ENCODE measurements around the gene TBCK. TPM values are rescaled to one million over a fixed set of nuclear protein-coding genes. Genes with fewer than 3 reads are reported as not detected.

The TBCK gene
- total RNA-seq, 1 donor from 2014 or later: 28.1 TPM

DNA sequence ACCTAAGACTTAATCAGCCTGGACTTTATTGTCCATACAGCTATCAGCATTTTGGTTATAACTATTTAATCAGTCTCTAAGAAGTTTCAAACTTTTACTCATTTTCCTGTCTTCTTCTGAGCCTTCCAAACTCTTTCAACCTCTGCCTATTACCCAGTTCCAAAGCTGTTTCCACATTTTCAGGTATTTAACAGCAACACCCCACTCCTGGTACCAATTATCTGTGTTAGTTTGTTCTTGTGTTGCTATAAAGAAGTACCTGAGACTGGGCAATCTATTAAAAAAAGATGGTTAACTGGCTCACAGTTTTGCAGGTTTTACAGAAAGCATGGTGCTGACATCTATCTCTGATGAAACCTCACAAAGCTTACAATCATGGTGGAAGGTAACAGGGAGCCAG, 225.2 kb downstream of the TBCK start:
- Mint-ChIP-seq H3K9me3 (peaks cover 7% of the 10 kb centered on the region), H3K4me3 (no peak overlapping the region), H3K27me3 (no peaks in the 10 kb centered on the region), H3K27ac (no peak overlapping the region), H3K36me3 (ENCODE audit: low read depth) (peaks cover 39% of the 10 kb centered on the region), H3K4me1 (no peaks in the 10 kb centered on the region)
- intact Hi-C loops (cut with micrococcal nuclease): no loop called here
- DNase-seq: no peak

DNA sequence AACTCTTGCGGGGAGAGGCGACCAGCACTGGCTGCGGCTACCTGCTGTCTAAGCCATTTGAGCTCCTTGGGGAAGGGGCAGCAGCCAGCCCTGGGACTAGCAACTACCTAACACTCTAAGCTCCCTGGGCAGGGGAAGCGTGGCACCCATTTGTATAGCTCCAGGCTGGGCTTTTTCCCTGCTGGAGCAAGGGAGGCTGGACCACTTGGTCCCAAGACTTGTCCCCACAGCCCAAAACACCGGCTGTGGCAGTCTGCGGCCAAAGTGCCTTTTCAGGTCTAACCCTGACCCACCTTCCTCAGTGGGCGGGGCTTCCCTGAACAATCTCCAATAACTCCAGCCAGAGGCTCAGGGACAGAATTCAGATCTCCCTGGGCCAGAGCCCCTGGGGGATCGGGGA, 232.9 kb downstream of the TBCK start:
- no peak overlapping the region for H3K4me3 Mint-ChIP-seq
- no peak for DNase-seq
- H3K9me3 Mint-ChIP-seq: peaks cover 18% of the 10 kb centered on the region
- no peaks in the 10 kb centered on the region for H3K4me1 Mint-ChIP-seq
- no peak overlapping the region for H3K27ac Mint-ChIP-seq
- peaks cover 9% of the 10 kb centered on the region for H3K36me3 Mint-ChIP-seq (ENCODE audit: low read depth)
- no peaks in the 10 kb centered on the region for H3K27me3 Mint-ChIP-seq
- intact Hi-C loops (cut with micrococcal nuclease): no loop called here

DNA sequence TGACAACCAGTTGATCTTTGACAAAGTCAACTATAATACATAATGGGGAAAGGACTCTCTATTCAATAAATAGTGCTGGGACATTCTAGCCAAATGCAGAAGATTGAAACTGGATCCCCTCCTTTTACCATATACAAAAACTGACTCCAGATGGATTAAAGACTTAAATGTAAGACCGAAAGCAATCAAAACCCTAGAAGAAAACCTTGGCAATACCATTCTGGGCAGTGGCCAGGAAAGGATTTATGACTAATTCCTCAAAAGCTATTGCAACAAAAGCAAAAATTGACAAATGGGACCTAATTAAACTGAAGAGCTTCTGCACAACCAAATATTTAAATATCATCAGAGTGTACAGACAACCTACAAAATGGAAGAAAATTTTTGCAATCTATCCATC, 235.6 kb downstream of the TBCK start:
- intact Hi-C loops (cut with micrococcal nuclease): no loop called here
- Mint-ChIP-seq H3K27ac (no peak overlapping the region), H3K27me3 (no peaks in the 10 kb centered on the region), H3K36me3 (ENCODE audit: low read depth) (peaks cover 7% of the 10 kb centered on the region), H3K4me1 (no peaks in the 10 kb centered on the region), H3K4me3 (no peak overlapping the region), H3K9me3 (peaks cover 32% of the 10 kb centered on the region)
- no peak for DNase-seq

DNA sequence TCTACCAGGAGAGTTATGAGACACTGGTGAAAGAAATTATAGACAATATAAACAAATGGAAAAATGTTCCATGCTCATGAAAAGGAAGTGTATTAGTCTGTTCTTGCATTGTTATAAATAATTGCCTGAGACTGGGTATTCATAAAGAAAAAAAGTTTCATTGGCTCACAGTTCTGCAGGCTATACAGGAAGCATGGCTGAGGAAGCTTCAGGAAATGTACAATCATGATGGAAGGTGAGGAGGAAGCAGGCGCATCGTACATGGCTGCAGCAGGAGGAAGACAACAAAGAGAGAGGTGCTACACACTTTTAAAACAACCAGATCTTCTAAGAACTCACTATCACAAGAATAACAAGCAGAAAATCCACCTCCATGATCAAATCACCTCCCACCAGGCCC, 236.4 kb downstream of the TBCK start:
- H3K27me3 Mint-ChIP-seq: no peaks in the 10 kb centered on the region

DNA sequence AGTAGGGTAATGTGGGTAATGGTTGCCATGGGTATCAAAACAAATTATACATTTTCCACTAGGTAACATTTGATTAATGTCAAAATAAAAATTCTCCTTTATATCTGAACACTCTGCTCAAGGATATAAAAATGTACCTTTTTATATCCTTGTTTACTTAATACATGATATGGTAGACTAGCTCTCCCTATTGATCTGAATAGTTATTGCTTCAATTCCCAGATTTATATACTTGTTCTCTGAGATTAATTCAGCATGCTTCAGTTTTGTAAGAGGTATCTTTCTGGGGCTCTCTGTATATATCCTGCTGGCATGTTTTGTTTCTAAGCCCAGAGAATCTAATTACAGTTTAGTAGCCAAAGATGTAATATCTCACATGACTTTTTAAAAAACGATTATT, 251.0 kb downstream of the TBCK start:
- peaks cover 5% of the 10 kb centered on the region for H3K9me3 Mint-ChIP-seq
- H3K4me3 Mint-ChIP-seq: no peak overlapping the region
- no peaks in the 10 kb centered on the region for H3K36me3 Mint-ChIP-seq (ENCODE audit: low read depth)
- intact Hi-C loops (cut with micrococcal nuclease): no loop called here
- DNase-seq: no peak
- H3K27me3 Mint-ChIP-seq: no peaks in the 10 kb centered on the region
- H3K4me1 Mint-ChIP-seq: no peaks in the 10 kb centered on the region
- no peak overlapping the region for H3K27ac Mint-ChIP-seq

More for the DNA sequence above, 236.4 kb downstream of the TBCK start:
- H3K4me3 Mint-ChIP-seq: no peak overlapping the region
- H3K4me1 Mint-ChIP-seq: no peaks in the 10 kb centered on the region
- intact Hi-C loops (cut with micrococcal nuclease): no loop called here
- H3K36me3 Mint-ChIP-seq (ENCODE audit: low read depth): peaks cover 7% of the 10 kb centered on the region
- peaks cover 38% of the 10 kb centered on the region for H3K9me3 Mint-ChIP-seq
- H3K27ac Mint-ChIP-seq: no peak overlapping the region
- DNase-seq: no peak

DNA sequence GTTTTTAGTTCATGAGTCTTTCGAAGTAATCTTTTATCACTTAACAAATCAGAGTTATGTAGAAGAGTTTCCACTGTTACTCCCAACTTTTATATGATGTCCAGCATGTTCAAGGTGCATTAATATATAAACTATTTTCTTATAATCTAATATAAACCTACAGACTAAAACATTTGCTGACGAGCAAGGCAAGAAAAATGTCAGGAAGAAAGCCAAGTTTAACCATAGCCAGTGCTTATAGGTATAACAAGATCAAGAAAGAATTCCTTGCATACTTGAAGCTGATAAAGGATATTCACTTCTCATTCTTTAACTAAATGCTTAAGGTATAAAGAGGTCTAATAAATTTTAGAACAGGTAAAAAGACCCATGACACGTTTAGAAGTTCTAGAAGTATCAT, 253.0 kb downstream of the TBCK start:
- Mint-ChIP-seq H3K4me1 (no peaks in the 10 kb centered on the region), H3K27ac (no peak overlapping the region), H3K36me3 (ENCODE audit: low read depth) (no peaks in the 10 kb centered on the region), H3K9me3 (peaks cover 5% of the 10 kb centered on the region), H3K27me3 (no peaks in the 10 kb centered on the region), H3K4me3 (no peak overlapping the region)
- intact Hi-C loops (cut with micrococcal nuclease): no loop called here
- no peak for DNase-seq

DNA sequence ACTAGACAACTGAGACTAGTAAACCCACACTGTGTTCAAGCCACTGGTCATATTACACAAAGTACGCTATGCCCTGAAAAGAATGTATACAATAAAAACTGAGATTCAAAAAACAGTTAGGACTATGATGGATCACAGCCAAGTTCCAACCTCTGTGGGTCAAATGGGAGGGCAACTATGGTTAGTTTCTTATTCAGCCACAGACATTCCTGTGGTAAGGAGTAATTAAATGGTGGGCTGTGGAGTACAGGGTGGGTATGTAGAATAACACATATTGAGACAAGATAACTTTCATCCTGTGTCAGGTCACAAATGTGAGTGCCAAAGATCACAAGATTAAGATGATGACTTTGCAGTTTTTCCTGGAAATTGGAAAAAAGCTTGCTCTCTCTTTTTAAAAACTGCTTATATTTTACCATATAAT, 253.5 kb downstream of the TBCK start:
- peaks cover 5% of the 10 kb centered on the region for H3K9me3 Mint-ChIP-seq
- H3K4me3 Mint-ChIP-seq: no peak overlapping the region
- no peaks in the 10 kb centered on the region for H3K4me1 Mint-ChIP-seq
- intact Hi-C loops (cut with micrococcal nuclease): no loop called here
- H3K36me3 Mint-ChIP-seq (ENCODE audit: low read depth): no peaks in the 10 kb centered on the region
- H3K27ac Mint-ChIP-seq: no peak overlapping the region
- no peak for DNase-seq
- H3K27me3 Mint-ChIP-seq: no peaks in the 10 kb centered on the region

DNA sequence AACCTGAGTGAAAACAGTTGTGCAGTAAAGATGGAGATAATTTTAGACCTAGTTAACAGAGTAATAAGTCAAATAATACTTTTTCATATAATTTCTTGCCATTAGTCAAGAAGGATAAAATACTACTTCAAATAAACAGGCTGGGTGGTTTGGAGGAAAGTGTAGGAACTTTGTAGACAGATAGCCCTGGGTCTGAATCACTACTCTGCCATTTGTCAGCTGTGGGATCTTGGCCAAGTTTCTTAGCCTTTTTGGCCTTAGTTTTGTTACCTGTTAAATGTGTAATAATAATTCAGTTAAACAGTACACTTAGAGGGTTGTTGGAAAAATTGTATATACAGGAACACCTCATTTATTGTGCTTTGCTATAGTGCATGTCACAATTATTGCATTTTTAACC, 257.1 kb downstream of the TBCK start:
- Mint-ChIP-seq H3K4me3 (no peak overlapping the region), H3K4me1 (no peaks in the 10 kb centered on the region), H3K36me3 (ENCODE audit: low read depth) (no peaks in the 10 kb centered on the region), H3K27me3 (no peaks in the 10 kb centered on the region), H3K9me3 (no peaks in the 10 kb centered on the region), H3K27ac (no peak overlapping the region)
- intact Hi-C loops (cut with micrococcal nuclease): no loop called here
- no peak for DNase-seq

DNA sequence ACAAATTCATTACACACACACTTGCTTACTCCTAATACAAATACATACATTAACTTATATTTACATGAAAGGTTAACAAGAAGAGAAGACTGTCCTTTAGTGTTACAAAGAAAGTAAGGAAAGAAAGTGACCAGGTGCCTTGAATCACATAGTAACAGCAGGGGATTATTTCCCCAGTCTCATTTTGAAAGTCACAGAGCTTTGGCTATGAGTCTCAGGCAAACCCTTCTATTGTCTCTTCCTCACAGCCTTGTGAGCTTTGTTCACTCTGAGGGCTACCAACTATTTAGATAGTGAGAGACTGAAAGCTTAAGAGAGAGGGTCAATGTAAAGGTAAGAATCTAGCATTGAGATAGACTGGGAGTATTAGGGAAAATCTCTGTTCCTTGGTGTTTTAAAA, 259.1 kb downstream of the TBCK start:
- no peak overlapping the region for H3K4me3 Mint-ChIP-seq
- no peaks in the 10 kb centered on the region for H3K4me1 Mint-ChIP-seq
- no peaks in the 10 kb centered on the region for H3K9me3 Mint-ChIP-seq
- H3K27me3 Mint-ChIP-seq: no peaks in the 10 kb centered on the region
- no peaks in the 10 kb centered on the region for H3K36me3 Mint-ChIP-seq (ENCODE audit: low read depth)
- no peak for DNase-seq
- no peak overlapping the region for H3K27ac Mint-ChIP-seq
- intact Hi-C loops (cut with micrococcal nuclease): no loop called here

DNA sequence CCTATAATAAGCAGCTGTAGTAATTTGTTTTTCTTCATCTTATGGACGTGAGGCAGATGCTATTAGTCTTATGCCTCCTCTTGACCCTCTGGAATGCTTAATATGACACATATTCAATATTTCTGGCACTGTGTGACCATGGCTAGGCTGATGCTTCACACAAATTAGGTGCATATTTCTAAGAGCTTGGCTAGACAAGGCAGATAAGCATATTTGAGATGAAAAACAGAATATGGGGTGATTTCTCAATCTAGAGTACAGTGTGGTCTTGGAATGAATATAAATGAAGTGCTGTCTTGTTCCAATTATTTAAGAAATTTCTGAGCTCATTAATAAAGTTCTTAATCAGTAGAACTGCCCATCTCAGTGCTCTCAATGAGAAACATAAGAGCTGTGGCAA, 264.5 kb downstream of the TBCK start:
- Mint-ChIP-seq H3K4me1 (no peaks in the 10 kb centered on the region), H3K27ac (no peak overlapping the region), H3K9me3 (no peaks in the 10 kb centered on the region), H3K4me3 (no peak overlapping the region), H3K36me3 (ENCODE audit: low read depth) (no peaks in the 10 kb centered on the region), H3K27me3 (no peaks in the 10 kb centered on the region)
- intact Hi-C loops (cut with micrococcal nuclease): no loop called here
- no peak for DNase-seq

DNA sequence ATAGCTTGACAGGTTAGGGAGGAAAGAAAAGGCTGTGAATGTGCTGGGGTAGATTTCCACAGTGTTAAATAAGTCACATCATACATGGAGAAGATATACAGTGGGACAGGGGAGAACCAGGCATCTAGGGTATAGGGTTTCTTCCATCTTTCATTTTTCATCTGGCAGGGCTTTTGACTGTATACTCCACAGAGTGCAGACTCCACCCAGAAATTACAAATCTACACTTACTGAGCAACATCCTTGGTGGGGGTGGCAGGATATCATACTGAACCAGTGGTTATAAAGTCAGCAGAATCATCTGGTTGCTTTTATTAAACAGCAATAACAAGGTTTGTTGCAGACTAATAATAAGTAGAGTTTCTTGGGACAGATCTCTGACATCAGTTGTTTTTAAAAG, 266.5 kb downstream of the TBCK start:
- no peak overlapping the region for H3K27ac Mint-ChIP-seq
- H3K36me3 Mint-ChIP-seq (ENCODE audit: low read depth): peaks cover 2% of the 10 kb centered on the region
- H3K9me3 Mint-ChIP-seq: peaks cover 3% of the 10 kb centered on the region
- DNase-seq: no peak
- H3K27me3 Mint-ChIP-seq: no peaks in the 10 kb centered on the region
- intact Hi-C loops (cut with micrococcal nuclease): no loop called here
- no peak overlapping the region for H3K4me3 Mint-ChIP-seq
- H3K4me1 Mint-ChIP-seq: no peaks in the 10 kb centered on the region

DNA sequence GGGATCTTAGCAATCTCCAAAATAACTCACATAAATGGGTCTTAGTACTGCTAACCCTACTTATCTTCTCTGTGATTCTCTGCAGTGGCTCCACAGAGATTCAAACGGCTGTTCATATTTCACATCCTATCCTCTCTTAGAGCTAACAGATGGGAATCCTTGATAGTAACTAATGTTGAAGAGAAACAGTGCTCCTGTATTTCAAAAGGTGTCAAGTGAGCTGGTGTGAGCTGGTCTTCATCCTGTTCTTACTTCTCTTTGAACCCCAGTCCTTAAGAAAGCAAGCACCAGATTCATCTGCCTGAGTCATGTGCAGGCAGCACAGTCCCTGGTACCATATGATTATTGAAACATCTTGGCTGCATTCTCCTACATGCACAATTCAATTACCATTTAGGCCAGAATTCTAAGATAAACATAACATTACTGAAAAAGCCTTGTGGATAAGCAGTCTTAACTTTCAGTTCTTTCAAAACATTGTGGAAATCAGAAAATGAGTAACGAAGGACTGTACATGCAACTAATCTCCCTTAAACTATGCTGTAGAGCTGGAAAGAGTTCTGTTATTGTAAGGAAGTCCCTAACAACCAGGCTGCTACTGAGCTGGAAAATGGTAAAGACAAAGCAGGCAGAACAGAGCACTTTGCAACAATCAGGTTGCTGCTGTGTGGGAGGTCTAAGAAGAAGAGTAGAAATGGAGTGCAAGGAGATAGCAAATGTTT, 267.6 kb downstream of the TBCK start:
- no peak overlapping the region for H3K4me3 Mint-ChIP-seq
- H3K27me3 Mint-ChIP-seq: no peaks in the 10 kb centered on the region
- no peaks in the 10 kb centered on the region for H3K4me1 Mint-ChIP-seq
- H3K36me3 Mint-ChIP-seq (ENCODE audit: low read depth): peaks cover 2% of the 10 kb centered on the region
- intact Hi-C loops (cut with micrococcal nuclease): no loop called here
- DNase-seq: no peak
- H3K9me3 Mint-ChIP-seq: peaks cover 3% of the 10 kb centered on the region
- no peak overlapping the region for H3K27ac Mint-ChIP-seq

DNA sequence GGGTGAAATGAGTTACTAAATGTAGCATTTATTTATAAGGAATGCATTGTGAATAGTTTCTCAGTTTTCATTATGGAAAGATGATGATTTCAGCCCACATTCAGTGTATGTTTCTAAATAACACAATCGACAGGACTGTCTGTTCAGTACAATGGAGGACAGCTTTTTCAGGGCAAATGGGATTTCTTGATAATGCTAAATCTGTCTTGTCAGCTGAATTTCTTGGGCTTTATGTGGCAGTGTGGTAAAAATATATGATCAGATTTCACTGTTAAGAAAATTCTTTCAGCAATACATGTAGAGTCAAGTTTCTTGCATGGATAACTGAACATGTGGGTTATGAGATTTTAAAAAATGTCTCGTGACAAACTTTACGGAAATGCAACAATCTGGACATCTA, 269.9 kb downstream of the TBCK start:
- DNase-seq: no peak
- H3K4me1 Mint-ChIP-seq: no peaks in the 10 kb centered on the region
- H3K27ac Mint-ChIP-seq: no peak overlapping the region
- H3K27me3 Mint-ChIP-seq: no peaks in the 10 kb centered on the region
- peaks cover 3% of the 10 kb centered on the region for H3K9me3 Mint-ChIP-seq
- no peak overlapping the region for H3K4me3 Mint-ChIP-seq
- intact Hi-C loops (cut with micrococcal nuclease): no loop called here
- H3K36me3 Mint-ChIP-seq (ENCODE audit: low read depth): peaks cover 2% of the 10 kb centered on the region

DNA sequence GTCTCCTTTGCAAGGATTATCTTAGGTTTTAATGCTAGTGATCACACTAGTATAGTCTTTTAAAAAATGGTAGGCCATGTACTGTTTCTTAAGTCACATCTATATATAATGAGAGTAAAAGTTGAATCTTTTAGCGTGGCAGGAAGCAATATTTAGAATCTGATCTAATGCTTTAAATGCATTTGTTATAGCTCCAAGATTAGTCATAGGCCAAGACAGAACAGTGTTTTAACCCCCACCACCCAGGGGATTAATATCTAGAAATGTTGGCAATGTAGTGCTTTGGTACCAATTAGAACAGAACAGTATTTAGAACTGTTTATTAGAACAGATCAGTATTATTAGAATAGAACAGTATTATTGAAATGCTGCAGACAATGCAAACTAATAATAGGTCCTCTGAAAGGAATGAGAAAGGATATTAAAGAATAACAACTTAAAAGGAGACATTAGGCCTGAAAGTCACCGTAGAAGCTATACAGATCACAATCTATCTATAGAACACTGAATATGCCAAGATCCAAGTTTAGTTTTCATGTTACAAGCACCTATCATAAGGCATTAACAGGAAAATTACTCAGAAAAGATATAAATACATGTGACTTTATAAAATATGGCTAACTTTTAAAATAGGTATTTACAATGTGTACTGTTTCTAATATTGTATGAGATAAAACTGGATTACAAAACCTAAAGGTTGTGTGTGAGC, 274.6 kb downstream of the TBCK start:
- Mint-ChIP-seq H3K36me3 (ENCODE audit: low read depth) (peaks cover 2% of the 10 kb centered on the region), H3K4me1 (no peaks in the 10 kb centered on the region), H3K27me3 (peaks cover 2% of the 10 kb centered on the region), H3K27ac (no peak overlapping the region), H3K9me3 (peaks cover 3% of the 10 kb centered on the region), H3K4me3 (no peak overlapping the region)
- DNase-seq: no peak
- intact Hi-C loops (cut with micrococcal nuclease): no loop called here

DNA sequence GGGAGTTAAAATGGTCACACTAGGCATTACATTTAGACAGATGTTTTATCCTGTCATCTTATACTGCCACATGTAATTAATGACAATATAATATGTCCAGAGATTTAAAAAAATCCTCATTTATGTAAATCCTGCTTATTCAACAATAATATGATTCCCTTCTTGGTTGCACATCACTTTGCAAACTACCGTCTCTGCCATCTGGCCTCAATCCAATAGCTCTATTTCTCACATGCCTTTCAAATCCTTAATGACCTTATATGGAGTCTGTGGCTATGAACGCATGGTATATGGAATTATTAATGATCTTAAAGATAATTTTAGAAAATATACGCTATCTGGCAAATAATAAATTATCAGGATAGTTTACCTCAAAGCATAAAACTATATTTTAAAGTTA, 276.2 kb downstream of the TBCK start:
- Mint-ChIP-seq H3K4me3 (no peak overlapping the region), H3K36me3 (ENCODE audit: low read depth) (no peaks in the 10 kb centered on the region), H3K4me1 (no peaks in the 10 kb centered on the region), H3K9me3 (no peaks in the 10 kb centered on the region), H3K27me3 (peaks cover 2% of the 10 kb centered on the region), H3K27ac (no peak overlapping the region)
- DNase-seq: no peak
- intact Hi-C loops (cut with micrococcal nuclease): no loop called here

All from activated CD4-positive, alpha-beta T cell treated with anti-CD3 and anti-CD28 coated beads, Interleukin-2, amount 10 ng/mL, durations not matched to agents 24 days and 14 days (primary cell).